ENCODE results near the gene DEPDC1.

GRCh38 chr1:68442006-68442405 is 54.9 kb downstream of the DEPDC1 start:
- TF ChIP-seq CTCF (IDR thresholded peaks at IDR 0.05) (no peak), POLR2A (IDR thresholded peaks at IDR 0.05) (no peak)

Measured in adrenal gland (tissue), 5 donors.